ENCODE data around the gene REN. TPM values are rescaled to one million over a fixed set of nuclear protein-coding genes. Genes with fewer than 3 reads are reported as not detected.

The REN gene
- total and polyA plus RNA-seq, 2 donors (not counting 1 experiment from before 2014, with no cell fraction given): 0.17 to 0.20 TPM

- no peaks in the 10 kb centered on the region for H3K36me3 ChIP-seq (ENCODE audit: control insufficient read depth, insufficient read depth, low read length)
- H3K4me3 ChIP-seq (replicated peaks in 1 of 4; ENCODE audit: control extremely low read depth in 1 of 4, insufficient read depth in 1 of 4, low read depth in 3 of 4, low read length in 4 of 4): no peak overlapping the region
- H3K9me3 ChIP-seq (ENCODE audit: control insufficient read depth, insufficient read depth, low read depth, low read length): no peaks in the 10 kb centered on the region
- no peak overlapping the region for H3K27ac ChIP-seq (ENCODE audit: insufficient read depth, low read length)
- no peaks in the 10 kb centered on the region for H3K27me3 ChIP-seq (ENCODE audit: control insufficient read depth, insufficient read depth, low read length)
- no peak overlapping the region for H2AFZ ChIP-seq (ENCODE audit: low read length)
- no peak overlapping the region for H3K9ac ChIP-seq (ENCODE audit: insufficient read depth, low read length)
- no peak for TF ChIP-seq EZH2 (IDR thresholded peaks at IDR 0.05; ENCODE audit: low read length, missing control alignments)
- TF ChIP-seq, protein P1, sequence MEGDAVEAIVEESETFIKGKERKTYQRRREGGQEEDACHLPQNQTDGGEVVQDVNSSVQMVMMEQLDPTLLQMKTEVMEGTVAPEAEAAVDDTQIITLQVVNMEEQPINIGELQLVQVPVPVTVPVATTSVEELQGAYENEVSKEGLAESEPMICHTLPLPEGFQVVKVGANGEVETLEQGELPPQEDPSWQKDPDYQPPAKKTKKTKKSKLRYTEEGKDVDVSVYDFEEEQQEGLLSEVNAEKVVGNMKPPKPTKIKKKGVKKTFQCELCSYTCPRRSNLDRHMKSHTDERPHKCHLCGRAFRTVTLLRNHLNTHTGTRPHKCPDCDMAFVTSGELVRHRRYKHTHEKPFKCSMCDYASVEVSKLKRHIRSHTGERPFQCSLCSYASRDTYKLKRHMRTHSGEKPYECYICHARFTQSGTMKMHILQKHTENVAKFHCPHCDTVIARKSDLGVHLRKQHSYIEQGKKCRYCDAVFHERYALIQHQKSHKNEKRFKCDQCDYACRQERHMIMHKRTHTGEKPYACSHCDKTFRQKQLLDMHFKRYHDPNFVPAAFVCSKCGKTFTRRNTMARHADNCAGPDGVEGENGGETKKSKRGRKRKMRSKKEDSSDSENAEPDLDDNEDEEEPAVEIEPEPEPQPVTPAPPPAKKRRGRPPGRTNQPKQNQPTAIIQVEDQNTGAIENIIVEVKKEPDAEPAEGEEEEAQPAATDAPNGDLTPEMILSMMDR (conservative IDR thresholded peaks at IDR 0.05 in 1 of 2, IDR thresholded peaks at IDR 0.05 in 1 of 2; ENCODE audit: low read depth in 1 of 2, low read length in 2 of 2): no peak
- peaks cover 3% of the 10 kb centered on the region for H3K4me1 ChIP-seq (ENCODE audit: control insufficient read depth, extremely low read depth, insufficient read depth, low read length)
- no peaks in the 10 kb centered on the region for H3K79me2 ChIP-seq (ENCODE audit: control insufficient read depth, insufficient read depth, low read length)
- H3K4me2 ChIP-seq (ENCODE audit: extremely low read depth, insufficient read depth, low read length): no peak overlapping the region
- no peaks in the 10 kb centered on the region for H4K20me1 ChIP-seq (ENCODE audit: control insufficient read depth, extremely low read depth, insufficient read depth, low read length)
- no peak for DNase-seq (ENCODE audit: low read depth in 2 of 2)
Observed at GRCh38 chr1:204167730-204168129, 1.6 kb upstream of the REN start.

GRCh38 chr1:204162494-204163074, 3.6 kb downstream of the REN start:
- Histone ChIP-seq H3K9me3 (ENCODE audit: control insufficient read depth, insufficient read depth, low read depth, low read length) (no peaks in the 10 kb centered on the region), H3K4me3 (replicated peaks in 1 of 4; ENCODE audit: control extremely low read depth in 1 of 4, insufficient read depth in 1 of 4, low read depth in 3 of 4, low read length in 4 of 4) (no peak overlapping the region), H2AFZ (ENCODE audit: low read length) (no peak overlapping the region), H3K27ac (ENCODE audit: insufficient read depth, low read length) (no peak overlapping the region), H3K79me2 (ENCODE audit: control insufficient read depth, insufficient read depth, low read length) (no peaks in the 10 kb centered on the region), H4K20me1 (ENCODE audit: control insufficient read depth, extremely low read depth, insufficient read depth, low read length) (no peaks in the 10 kb centered on the region), H3K4me1 (ENCODE audit: control insufficient read depth, extremely low read depth, insufficient read depth, low read length) (no peaks in the 10 kb centered on the region), H3K4me2 (ENCODE audit: extremely low read depth, insufficient read depth, low read length) (no peak overlapping the region), H3K36me3 (ENCODE audit: control insufficient read depth, insufficient read depth, low read length) (no peaks in the 10 kb centered on the region), H3K27me3 (ENCODE audit: control insufficient read depth, insufficient read depth, low read length) (peaks cover 2% of the 10 kb centered on the region), H3K9ac (ENCODE audit: insufficient read depth, low read length) (no peak overlapping the region)
- TF ChIP-seq, protein P1 (conservative IDR thresholded peaks at IDR 0.05 in 1 of 2, IDR thresholded peaks at IDR 0.05 in 1 of 2; ENCODE audit: low read depth in 1 of 2, low read length in 2 of 2): peak; percentile 97 to 98
- no peak for TF ChIP-seq EZH2 (IDR thresholded peaks at IDR 0.05; ENCODE audit: low read length, missing control alignments)
- peak; percentile 32 to 56 for DNase-seq (ENCODE audit: low read depth in 2 of 2)

GRCh38 chr1:204161609-204162493, 4.3 kb downstream of the REN start:
- H3K9ac ChIP-seq (ENCODE audit: insufficient read depth, low read length): no peak overlapping the region

More at GRCh38 chr1:204161609-204162493, 4.3 kb downstream of the REN start:
- DNase-seq (ENCODE audit: low read depth in 2 of 2): no peak
- Histone ChIP-seq H4K20me1 (ENCODE audit: control insufficient read depth, extremely low read depth, insufficient read depth, low read length) (no peaks in the 10 kb centered on the region), H3K4me3 (replicated peaks in 1 of 4; ENCODE audit: control extremely low read depth in 1 of 4, insufficient read depth in 1 of 4, low read depth in 3 of 4, low read length in 4 of 4) (no peak overlapping the region), H3K4me1 (ENCODE audit: control insufficient read depth, extremely low read depth, insufficient read depth, low read length) (no peaks in the 10 kb centered on the region), H3K4me2 (ENCODE audit: extremely low read depth, insufficient read depth, low read length) (no peak overlapping the region), H3K79me2 (ENCODE audit: control insufficient read depth, insufficient read depth, low read length) (no peaks in the 10 kb centered on the region), H3K36me3 (ENCODE audit: control insufficient read depth, insufficient read depth, low read length) (no peaks in the 10 kb centered on the region), H2AFZ (ENCODE audit: low read length) (no peak overlapping the region), H3K9me3 (ENCODE audit: control insufficient read depth, insufficient read depth, low read depth, low read length) (no peaks in the 10 kb centered on the region), H3K27me3 (ENCODE audit: control insufficient read depth, insufficient read depth, low read length) (peaks cover 2% of the 10 kb centered on the region), H3K27ac (ENCODE audit: insufficient read depth, low read length) (no peak overlapping the region)
- TF ChIP-seq, protein P1 (conservative IDR thresholded peaks at IDR 0.05 in 1 of 2, IDR thresholded peaks at IDR 0.05 in 1 of 2; ENCODE audit: low read depth in 1 of 2, low read length in 2 of 2): no peak
- TF ChIP-seq EZH2 (IDR thresholded peaks at IDR 0.05; ENCODE audit: low read length, missing control alignments): no peak
